ENCODE results near the gene PKP1.

- TF ChIP-seq GLI2 (tag by site-specific recombination; IDR thresholded peaks at IDR 0.05; ENCODE audit: borderline replicate concordance, low read depth) (no peak), ZBTB26 (tag by site-specific recombination; optimal IDR thresholded peaks at IDR 0.05) (no peak), ATF2 (tag by site-specific recombination; IDR thresholded peaks at IDR 0.05; ENCODE audit: low read depth) (no peak), CTCF (tag by site-specific recombination; IDR thresholded peaks at IDR 0.05) (no peak), ZNF670 (tag by site-specific recombination; IDR thresholded peaks at IDR 0.05; ENCODE audit: low read depth) (no peak), ZBTB7A (tag by site-specific recombination; IDR thresholded peaks at IDR 0.05; ENCODE audit: low read depth) (no peak), ZNF664 (tag by site-specific recombination; IDR thresholded peaks at IDR 0.05) (no peak), ZNF140 (tag by site-specific recombination; IDR thresholded peaks at IDR 0.05) (no peak), GLI4 (tag by site-specific recombination; IDR thresholded peaks at IDR 0.05) (no peak), YY1 (tag by site-specific recombination; IDR thresholded peaks at IDR 0.05) (no peak), ZNF768 (tag by site-specific recombination; IDR thresholded peaks at IDR 0.05) (no peak), ZNF596 (tag by site-specific recombination; IDR thresholded peaks at IDR 0.05) (no peak), KLF10 (tag by site-specific recombination; IDR thresholded peaks at IDR 0.05) (no peak)
Measured at GRCh38 chr1:201268604-201269151, 14.6 kb upstream of the PKP1 start.

Measured in HEK293 (cell line).